ENCODE data around the gene NCLN. TPM values are rescaled to one million over a fixed set of nuclear protein-coding genes. Genes with fewer than 3 reads are reported as not detected.
"Not testable (repeated sequence)": the region's sequence is repeated elsewhere in the genome, so short reads cannot be mapped to it uniquely, and the experiment has no call there.

NCLN gene
- total RNA-seq, 1 donor from 2014 or later, result 80.6 TPM

GRCh38 chr19:3153286-3154230 is 32.2 kb upstream of the NCLN start:
- intact Hi-C loops (cut with micrococcal nuclease), result loop anchor here (2.0 kb wide), 2 partner anchors 17 to 203 kb away; partner anchors contain the start of gene GNA15

- intact Hi-C loops (cut with micrococcal nuclease), result loop anchor here (2.0 kb wide), 2 partner anchors 18 to 204 kb away; partner anchors contain the start of gene GNA15
Observed at GRCh38 chr19:3154447-3154846, 31.3 kb upstream of the NCLN start.

DNA sequence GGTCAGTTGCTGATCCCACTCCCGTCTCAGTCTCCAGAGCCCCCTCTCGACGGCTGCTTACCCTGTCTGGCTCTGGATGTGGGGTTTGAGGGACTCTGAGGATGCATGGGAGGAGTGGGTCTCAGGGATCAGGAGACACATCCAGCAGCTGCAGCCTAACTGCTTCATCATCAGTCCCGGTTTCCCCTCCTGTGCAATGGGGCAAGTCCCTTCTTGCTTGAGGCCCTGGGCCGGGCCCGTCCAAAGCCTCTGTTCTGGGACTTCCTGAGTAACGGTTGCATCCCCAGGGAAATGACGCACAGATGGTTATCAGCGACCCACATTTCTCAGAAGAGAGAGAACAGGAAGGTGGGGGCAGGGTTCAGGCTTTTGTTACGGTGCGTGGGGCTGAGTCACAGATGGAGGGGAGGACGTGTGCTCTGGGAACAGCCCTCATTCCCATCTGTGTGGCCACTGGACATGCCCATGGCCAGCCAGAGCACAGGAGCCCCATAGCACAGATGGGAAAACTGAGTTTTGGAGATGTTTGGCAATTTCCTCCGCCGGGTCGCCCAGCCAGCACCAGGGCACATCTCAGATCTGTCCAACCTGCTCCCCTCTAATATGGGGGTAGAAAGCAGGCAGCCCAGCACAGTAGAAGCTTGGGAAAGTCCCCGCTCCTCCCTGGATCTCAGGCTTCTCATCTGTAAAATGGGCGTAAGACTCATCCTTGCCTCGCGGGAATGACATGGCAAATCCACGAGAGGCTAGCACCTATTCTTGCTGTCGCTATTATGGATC is 30.6 kb upstream of the NCLN start:
- intact Hi-C loops (cut with micrococcal nuclease), result loop anchor here (1.0 to 2.0 kb wide), 3 partner anchors 13 to 204 kb away; partner anchors contain the start of gene GNA15

GRCh38 chr19:3157096-3157845 is 28.5 kb upstream of the NCLN start:
- intact Hi-C loops (cut with micrococcal nuclease), result no loop called here

- intact Hi-C loops (cut with micrococcal nuclease), result no loop called here
Observed at GRCh38 chr19:3159565-3159964, 26.2 kb upstream of the NCLN start.

DNA sequence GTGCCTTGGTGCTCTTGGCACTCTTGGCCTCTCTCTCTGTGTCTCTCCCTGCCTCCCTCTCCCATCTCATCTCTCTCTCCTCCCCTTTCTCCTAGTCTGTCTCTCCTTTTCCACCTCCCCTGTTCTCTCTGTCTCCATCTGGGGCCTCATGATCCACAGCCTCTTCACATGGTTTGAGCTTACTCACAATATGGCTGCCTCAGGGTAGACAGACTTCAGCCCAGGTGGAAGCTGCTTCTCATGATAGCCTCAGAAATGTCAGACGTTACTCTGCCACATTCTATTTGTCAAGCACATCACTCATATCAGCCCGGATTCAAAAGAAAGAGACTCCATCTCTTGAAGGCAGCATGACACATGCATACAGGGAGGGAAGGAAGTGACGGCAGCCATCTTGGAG is 25.5 kb upstream of the NCLN start:
- intact Hi-C loops (cut with micrococcal nuclease), result no loop called here

- intact Hi-C loops (cut with micrococcal nuclease), result no loop called here
Observed at GRCh38 chr19:3161453-3161852, 24.3 kb upstream of the NCLN start.

DNA sequence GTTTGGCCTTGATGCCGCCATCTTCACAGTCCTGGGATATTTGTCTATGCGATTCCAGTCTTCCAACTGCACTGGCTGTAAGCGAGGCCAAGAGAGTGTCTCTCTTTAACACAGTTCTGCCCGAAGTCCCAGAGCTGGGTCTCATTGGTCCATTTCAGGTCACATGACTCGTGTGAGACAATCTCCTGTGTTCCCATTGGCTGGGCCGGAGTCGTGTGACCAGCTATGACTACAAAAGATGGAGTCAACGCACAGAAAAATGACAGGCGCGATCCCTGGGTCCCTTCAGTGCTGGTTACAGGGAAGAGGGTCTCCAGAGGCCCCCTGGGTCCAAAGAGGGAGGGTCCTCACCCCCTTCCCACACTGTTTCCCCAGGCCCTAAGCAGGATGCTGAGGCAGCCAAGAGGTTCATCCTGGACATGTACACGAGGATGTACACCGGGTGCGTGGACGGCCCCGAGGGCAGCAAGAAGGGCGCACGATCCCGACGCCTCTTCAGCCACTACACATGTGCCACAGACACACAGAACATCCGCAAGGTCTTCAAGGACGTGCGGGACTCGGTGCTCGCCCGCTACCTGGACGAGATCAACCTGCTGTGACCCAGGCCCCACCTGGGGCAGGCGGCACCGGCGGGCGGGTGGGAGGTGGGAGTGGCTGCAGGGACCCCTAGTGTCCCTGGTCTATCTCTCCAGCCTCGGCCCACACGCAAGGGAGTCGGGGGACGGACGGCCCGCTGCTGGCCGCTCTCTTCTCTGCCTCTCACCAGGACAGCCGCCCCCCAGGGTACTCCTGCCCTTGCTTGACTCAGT is 23.1 kb upstream of the NCLN start:
- intact Hi-C loops (cut with micrococcal nuclease), result loop anchor here (1.0 kb wide), 4 partner anchors 16 to 87 kb away; partner anchors contain the start of gene S1PR4

GRCh38 chr19:3163230-3163886 is 22.4 kb upstream of the NCLN start:
- intact Hi-C loops (cut with micrococcal nuclease), result loop anchor here (1.0 kb wide), 4 partner anchors 15 to 88 kb away; partner anchors contain the start of gene S1PR4

DNA sequence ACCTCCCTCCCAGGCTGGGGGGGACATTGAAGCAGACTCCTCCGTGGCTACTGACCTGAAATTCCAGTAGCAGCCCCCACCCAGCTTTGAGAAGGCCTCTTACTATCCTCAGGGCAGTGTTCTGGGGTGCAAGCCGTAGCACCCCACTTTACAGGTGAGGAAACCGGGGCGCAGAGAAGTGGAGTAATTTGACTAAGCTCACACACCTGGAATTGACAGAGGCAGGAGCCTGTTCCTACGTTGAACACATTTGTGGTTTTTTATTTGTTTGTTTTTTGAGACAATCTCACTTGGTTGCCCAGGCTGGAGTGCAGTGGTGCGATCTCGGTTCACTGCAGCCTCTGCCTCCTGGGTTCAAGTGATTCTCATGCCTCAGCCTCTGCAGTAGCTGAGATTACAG is 21.8 kb upstream of the NCLN start:
- intact Hi-C loops (cut with micrococcal nuclease), result loop anchor here (1.0 kb wide), 4 partner anchors 14 to 89 kb away; partner anchors contain the start of gene S1PR4

DNA sequence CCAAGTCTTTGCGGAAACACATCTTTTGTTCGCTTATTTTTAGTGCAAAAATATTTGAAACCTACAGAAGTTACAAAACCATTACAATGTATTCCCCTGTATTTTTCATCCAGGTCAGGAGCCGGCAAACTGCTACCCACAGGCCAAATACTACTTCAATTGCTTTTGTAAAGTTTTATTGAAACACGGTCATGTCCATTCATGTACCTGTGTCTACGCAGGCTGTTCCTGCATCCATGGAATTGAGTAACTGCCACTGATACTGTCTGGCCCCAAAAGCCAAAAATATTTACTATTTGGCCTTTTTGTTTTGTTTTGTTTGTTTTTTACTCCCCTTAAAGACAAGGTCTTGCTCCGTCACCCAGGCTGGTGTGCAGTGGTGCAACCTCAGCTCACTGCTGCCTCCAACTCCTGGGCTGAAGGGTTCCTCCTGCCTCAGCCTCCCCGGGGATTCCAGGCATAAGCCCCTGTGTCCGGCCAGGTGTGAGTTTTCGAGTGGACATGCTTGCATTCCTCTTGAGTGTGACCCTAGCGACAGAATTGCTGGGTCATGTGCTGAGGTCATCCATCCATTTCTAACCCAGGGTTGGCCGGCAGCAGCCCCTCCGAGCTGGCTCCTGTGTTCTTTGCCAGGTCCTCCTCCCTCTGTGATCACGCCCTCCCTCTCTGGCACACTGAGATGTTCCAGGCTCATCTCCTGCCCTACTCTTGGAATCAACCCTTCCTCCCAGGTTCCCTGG is 18.0 kb upstream of the NCLN start:
- intact Hi-C loops (cut with micrococcal nuclease), result loop anchor here (1.0 kb wide), 1 partner anchor 10 kb away; no protein-coding TSS in a partner anchor

- intact Hi-C loops (cut with micrococcal nuclease), result no loop called here
Observed at GRCh38 chr19:3171894-3172672, 13.6 kb upstream of the NCLN start.

DNA sequence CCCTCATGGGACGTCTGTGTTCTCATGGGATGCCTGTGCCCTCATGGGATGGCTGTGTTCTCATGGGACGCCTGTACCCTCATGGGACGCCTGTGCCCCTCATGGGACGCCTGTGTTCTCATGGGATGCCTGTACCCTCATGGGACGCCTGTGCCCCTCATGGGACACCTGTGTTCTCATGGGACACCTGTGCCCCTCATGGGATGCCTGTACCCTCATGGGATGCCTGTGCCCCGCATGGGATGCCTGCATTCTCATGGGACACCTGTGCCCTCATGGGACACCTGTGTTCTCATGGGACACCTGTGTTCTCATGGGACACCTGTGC is 13.1 kb upstream of the NCLN start:
- intact Hi-C loops (cut with micrococcal nuclease), result not testable (repeated sequence)

GRCh38 chr19:3175781-3176714 is 9.7 kb upstream of the NCLN start:
- intact Hi-C loops (cut with micrococcal nuclease), result no loop called here

DNA sequence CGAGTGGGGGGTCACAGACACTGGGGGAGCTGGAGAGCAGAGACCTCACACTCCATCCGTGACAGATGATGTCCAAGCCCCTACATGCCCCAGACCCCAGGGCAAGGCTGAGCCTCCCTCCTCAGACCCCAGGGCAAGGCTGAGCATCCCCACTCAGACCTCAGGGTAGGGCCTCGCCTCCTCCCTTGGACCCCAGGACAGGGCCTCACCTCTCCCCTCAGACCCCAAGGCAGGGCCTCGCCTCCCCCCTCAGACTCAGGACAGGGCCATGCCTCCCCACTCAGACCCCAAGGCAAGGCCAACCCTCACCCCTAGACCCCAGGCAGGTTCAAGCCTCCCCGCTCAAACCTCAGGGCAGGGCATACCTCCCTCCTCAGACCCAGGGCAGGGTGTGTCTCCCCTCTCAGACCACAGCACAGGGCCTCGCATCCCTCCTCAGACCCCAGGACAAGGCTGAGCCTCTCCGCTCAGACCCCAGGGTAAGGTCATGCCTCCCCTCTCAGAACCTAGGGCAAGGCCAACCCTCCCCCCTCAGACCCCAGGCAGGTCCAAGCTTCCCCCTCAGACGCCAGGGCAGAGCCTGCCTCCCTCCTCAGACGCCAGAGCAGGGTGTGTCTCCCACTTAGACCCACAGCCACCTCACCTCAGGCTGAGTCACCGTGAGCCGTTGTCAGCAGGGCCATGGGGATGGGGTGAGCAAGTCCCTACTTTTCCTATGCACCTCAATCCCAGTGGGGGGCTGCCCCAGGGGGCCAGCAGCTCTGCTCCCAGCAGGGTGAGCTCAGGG is 8.8 kb upstream of the NCLN start:
- intact Hi-C loops (cut with micrococcal nuclease), result loop anchor here (1.0 kb wide), 1 partner anchor 10 kb away; no protein-coding TSS in a partner anchor

GRCh38 chr19:3178377-3178972 is 7.3 kb upstream of the NCLN start, which contains the start of gene S1PR4:
TSS of gene S1PR4 (plus strand) at chr19:3178769. CDS start at chr19:3178793, 24 bp downstream.
- intact Hi-C loops (cut with micrococcal nuclease), result loop anchor here (1.0 to 2.0 kb wide), 2 partner anchors 15 to 46 kb away; no protein-coding TSS in a partner anchor

All from T-helper 1 cell treated with Interleukin-12 subunit alpha and Interleukin-12 subunit beta and Interleukin-4 antibody, amounts not matched to agents 30 ng/mL and 1 ng/mL, for 36 hours (primary cell).